Psoas muscle (tissue), 8 donors: ENCODE results near the gene RASSF3. TPM values are rescaled to one million over a fixed set of nuclear protein-coding genes. Genes with fewer than 3 reads are reported as not detected.

Experiments used
- ATAC-seq, 4 donors: fragments of 200-7000 bp; cut with Tn5 transposase; one replicate each; pipeline ENCODE4 v1.9.1; 2020; ENCODE audit warnings: moderate library complexity in 3 of 4, mild to moderate bottlenecking in 2 of 4
- DNase-seq, 2 donors: peaks; one replicate each; pipeline ENCODE4 v3.0.0-alpha.2; 2020
- H3K27ac ChIP-seq: fragments of 200-600 bp; one replicate; pipeline ENCODE4 v1.8.0; 2022
- H3K27me3 ChIP-seq, 3 donors: fragments of 200-600 bp in 1 of 3; one replicate each; pipeline versions ENCODE4 v1.6.1 to v1.8.0; 2013 to 2022; ENCODE audit warnings: low read length in 2 of 3, mild to moderate bottlenecking in 2 of 3, moderate library complexity in 1 of 3; ENCODE audit not compliant: insufficient read depth in 3 of 3
- H3K36me3 ChIP-seq, 2 donors: fragments of 200-600 bp in 1 of 2; one replicate each; pipeline versions ENCODE4 v1.6.1 to v1.8.0; 2013 to 2022; ENCODE audit warnings: low read depth in 1 of 2, mild to moderate bottlenecking in 1 of 2, moderate library complexity in 1 of 2; ENCODE audit not compliant: insufficient read depth in 1 of 2
- H3K4me1 ChIP-seq: fragments of 200-600 bp; one replicate; pipeline ENCODE4 v1.8.0; 2022
- H3K4me3 ChIP-seq: fragments of 200-600 bp; one replicate; pipeline ENCODE4 v1.8.0; 2022; ENCODE audit warnings: mild to moderate bottlenecking
- H3K9me3 ChIP-seq: fragments of 200-600 bp; one replicate; pipeline ENCODE4 v1.8.0; 2022
- WGBS, 3 donors: extraction: QIAGEN DNeasy Blood & Tissue Kit; methylation state at CpG; one replicate each; pipeline versions ENCODE4 v1.1.6 to v1.1.7; 2013; 5-methylcytosine and 5-hydroxymethylcytosine counted together
- intact Hi-C, 2 donors: fragments of 100-400 bp; cut with DNase I; formaldehyde crosslinking; loops; one replicate each; pipeline versions ENCODE4 v1.11.0 to v1.14.2; 2022
- long read RNA-seq, 2 donors: library from polyadenylated mRNA; unstranded; transcript quantifications; one replicate each; pipeline ENCODE4 v2.0.0, GENCODE V29; 2021
- polyA plus RNA-seq, 3 donors: library from polyadenylated mRNA; stranded (reverse); fragments of 200-250 nt; gene quantifications; one replicate each; pipeline ENCODE4 v1.2.3, GENCODE V29; 2013
- total RNA-seq, 4 donors: library from RNA; stranded (reverse); fragmentation: NEBNext Ultra II Directional in 2 of 4; extraction: Animal tissue kit (Norgen Biotek cat#: 25700) in 2 of 4; gene quantifications; one replicate each; pipeline versions ENCODE4 v1.2.1 to v1.2.4, GENCODE V29; 2021 to 2023
- TF ChIP-seq, protein P1 (sequence below): fragments of 200-600 bp; IDR thresholded peaks from one replicate; pipeline ENCODE4 v1.8.0; 2022; ENCODE audit warnings: antibody characterized with exemption
- donor health status: healthy with polysubstance abuse.
- donor health status: DM: no; HTN: no; CAD: no; lungs with moderate emphysema.
- donor health status: Bipolar disorder and iron deficiency.
- donor health status: healthy.
- donor health status: DM: yes; HTN: yes; CAD: no.
- donor health status: DM: no; HTN: no; CAD: no.
- donor health status: DM: no; HTN: no; CAD: no.
- donor health status: DM: yes; HTN: yes; CAD: no.

Gene RASSF3, protein sequence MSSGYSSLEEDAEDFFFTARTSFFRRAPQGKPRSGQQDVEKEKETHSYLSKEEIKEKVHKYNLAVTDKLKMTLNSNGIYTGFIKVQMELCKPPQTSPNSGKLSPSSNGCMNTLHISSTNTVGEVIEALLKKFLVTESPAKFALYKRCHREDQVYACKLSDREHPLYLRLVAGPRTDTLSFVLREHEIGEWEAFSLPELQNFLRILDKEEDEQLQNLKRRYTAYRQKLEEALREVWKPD
- total RNA-seq (10 to 100 TPM in 3 of 4 donors, 1 to 10 TPM in 1; 7.0 to 30.6 (median 19.0) TPM), polyA plus RNA-seq (10 to 100 TPM in 1 of 3 donors, 1 to 10 TPM in 2; 4.9 to 18.5 (median 9.8) TPM)
- long read RNA-seq, donor 1, transcript RASSF3-204 (5 exons, 3,492 nt), result major isoform, 14 of 15 reads
- long read RNA-seq, donor 1, partial matches to known transcripts, result 0 of 15 reads
- long read RNA-seq, donor 1, other reads (novel, unspliced or antisense), result 1 of 15 reads
- long read RNA-seq, donor 2, partial matches to known transcripts, result 0 of 5 reads
- long read RNA-seq, donor 2, other reads (novel, unspliced or antisense), result 4 of 5 reads

DNA sequence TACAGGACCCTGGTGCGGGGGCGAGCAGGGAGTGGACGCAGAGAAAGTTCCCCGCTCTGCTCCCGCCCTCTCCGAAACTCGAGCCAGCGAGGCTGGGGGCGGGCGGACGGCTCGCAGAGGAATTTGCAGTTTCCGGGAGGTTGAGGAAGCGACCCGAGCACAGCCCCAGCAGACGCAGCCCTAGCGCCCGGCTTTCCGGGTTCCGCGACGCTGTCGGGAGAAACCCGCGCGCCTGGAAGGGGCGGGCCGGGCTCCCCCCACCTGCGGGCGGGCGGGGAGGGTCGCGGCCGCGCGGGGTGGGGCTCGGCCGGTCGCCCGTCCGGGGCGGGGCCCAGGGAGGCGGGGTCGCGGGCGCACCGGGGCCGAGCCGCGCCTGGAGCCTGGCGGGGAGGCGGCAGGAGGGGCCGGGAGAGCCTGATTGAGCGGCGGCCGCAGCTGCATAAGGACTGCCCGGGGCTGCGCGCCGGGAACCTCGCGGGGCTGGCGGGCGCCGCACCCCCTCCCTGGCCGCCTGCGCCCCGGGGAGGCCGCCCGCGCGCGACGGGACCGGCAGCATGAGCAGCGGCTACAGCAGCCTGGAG is at the start of gene RASSF3:
RASSF3 (plus strand) TSS at position 417 of the 581 bp plus-strand sequence; CDS start at position 555, 138 bp downstream.
- no peaks in the 10 kb centered on the region for H3K9me3 ChIP-seq
- H3K27ac ChIP-seq, result peak within 1 kb of the TSS; percentile 89
- WGBS, 3 donors, result 0% methylated on average over 19 to 76 of the region's 76 CpGs
- peak within 1 kb of the TSS; percentile 93 for H3K4me3 ChIP-seq
- H3K36me3 ChIP-seq, result no peaks in the 10 kb centered on the region
- no peaks in the 10 kb centered on the region for H3K27me3 ChIP-seq
- DNase-seq (peak; percentile 70 to 84), ATAC-seq (peak; percentile 78 to 87 (median 82))
- intact Hi-C loops, result loop anchor here (5.0 kb wide), 3 partner anchors 43 to 82 kb away; no protein-coding TSS in a partner anchor
- TF ChIP-seq, protein P1, sequence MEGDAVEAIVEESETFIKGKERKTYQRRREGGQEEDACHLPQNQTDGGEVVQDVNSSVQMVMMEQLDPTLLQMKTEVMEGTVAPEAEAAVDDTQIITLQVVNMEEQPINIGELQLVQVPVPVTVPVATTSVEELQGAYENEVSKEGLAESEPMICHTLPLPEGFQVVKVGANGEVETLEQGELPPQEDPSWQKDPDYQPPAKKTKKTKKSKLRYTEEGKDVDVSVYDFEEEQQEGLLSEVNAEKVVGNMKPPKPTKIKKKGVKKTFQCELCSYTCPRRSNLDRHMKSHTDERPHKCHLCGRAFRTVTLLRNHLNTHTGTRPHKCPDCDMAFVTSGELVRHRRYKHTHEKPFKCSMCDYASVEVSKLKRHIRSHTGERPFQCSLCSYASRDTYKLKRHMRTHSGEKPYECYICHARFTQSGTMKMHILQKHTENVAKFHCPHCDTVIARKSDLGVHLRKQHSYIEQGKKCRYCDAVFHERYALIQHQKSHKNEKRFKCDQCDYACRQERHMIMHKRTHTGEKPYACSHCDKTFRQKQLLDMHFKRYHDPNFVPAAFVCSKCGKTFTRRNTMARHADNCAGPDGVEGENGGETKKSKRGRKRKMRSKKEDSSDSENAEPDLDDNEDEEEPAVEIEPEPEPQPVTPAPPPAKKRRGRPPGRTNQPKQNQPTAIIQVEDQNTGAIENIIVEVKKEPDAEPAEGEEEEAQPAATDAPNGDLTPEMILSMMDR, result no peak
- H3K4me1 ChIP-seq, result no peaks in the 10 kb centered on the region

DNA sequence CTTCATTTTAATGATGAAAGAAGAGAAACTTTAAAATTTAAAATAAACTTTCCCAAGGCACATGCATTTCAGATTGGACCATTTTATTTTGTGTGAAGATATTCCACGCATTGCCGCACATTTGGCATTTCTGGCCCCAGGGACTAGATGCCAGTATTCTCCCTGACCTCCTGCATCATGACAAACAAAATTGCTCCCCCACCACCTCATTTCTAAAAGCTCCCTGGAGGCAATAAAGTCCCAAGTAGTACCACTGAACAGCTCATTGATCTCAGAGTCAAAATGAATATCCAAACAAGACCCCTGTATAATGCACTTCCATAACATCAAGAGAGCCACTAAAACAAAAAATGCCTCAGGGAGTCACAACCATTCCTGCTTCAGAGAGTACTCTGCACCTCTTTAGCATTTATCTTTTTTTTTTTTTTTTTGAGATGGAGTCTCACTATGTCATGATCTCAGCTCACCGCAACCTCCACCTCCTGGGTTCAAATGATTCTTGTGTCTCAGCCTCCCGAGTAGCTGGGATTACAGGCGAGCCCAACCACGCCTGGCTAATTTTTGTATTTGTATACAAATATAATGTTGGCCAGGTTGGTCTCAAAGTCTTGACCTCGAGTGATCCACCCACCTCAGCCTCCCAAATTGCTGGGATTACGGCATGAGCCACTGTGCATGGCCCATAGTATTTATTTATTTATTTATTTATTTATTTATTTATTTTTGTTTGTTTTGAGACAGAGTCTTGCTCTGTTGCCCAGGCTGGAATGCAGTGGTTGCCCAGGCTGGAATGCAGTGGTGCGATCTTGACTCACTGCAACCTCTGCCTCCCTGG is 48.8 kb upstream of the RASSF3 start:
- Histone ChIP-seq H3K27me3 (no peaks in the 10 kb centered on the region), H3K9me3 (no peaks in the 10 kb centered on the region), H3K36me3 (no peaks in the 10 kb centered on the region), H3K27ac (no peak overlapping the region), H3K4me3 (no peak overlapping the region), H3K4me1 (no peaks in the 10 kb centered on the region)
- WGBS, 3 donors, result 88 to 89% (median 89%) methylated on average over 9 of the region's 9 CpGs
- ATAC-seq (no peak), DNase-seq (no peak)
- intact Hi-C loops, result no loop called here
- TF ChIP-seq, protein P1, result no peak

DNA sequence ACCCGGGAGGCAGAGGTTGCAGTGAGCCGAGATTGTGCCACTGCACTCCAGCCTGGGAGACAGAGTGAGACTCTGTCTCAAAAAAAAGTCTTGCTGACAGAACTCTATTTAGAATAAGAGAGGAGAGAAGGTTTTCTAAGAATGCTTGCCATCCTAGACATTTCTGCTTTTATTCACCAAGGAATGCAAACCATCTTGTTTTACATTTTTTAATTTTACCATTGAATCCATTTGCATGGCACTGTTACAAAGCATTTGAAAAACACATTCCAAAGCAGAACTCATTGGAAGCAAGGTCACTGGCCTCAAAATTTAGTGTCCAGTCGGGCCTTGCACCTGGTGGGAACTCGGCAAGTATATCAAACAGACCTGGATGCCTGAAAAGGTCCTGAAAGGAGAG is 44.2 kb upstream of the RASSF3 start:
- Histone ChIP-seq H3K4me3 (no peak overlapping the region), H3K27me3 (no peaks in the 10 kb centered on the region), H3K9me3 (no peaks in the 10 kb centered on the region), H3K27ac (no peak overlapping the region), H3K36me3 (no peaks in the 10 kb centered on the region), H3K4me1 (peaks cover 18% of the 10 kb centered on the region)
- TF ChIP-seq, protein P1, result no peak
- WGBS, 3 donors, result 58 to 77% (median 66%) methylated on average over 4 of the region's 4 CpGs
- no peak for ATAC-seq
- intact Hi-C loops, result loop anchor here in 1 of 2 donors (5.0 kb wide), 2 partner anchors 46 to 131 kb away; partner anchors contain the start of gene RASSF3
- DNase-seq, result no peak

DNA sequence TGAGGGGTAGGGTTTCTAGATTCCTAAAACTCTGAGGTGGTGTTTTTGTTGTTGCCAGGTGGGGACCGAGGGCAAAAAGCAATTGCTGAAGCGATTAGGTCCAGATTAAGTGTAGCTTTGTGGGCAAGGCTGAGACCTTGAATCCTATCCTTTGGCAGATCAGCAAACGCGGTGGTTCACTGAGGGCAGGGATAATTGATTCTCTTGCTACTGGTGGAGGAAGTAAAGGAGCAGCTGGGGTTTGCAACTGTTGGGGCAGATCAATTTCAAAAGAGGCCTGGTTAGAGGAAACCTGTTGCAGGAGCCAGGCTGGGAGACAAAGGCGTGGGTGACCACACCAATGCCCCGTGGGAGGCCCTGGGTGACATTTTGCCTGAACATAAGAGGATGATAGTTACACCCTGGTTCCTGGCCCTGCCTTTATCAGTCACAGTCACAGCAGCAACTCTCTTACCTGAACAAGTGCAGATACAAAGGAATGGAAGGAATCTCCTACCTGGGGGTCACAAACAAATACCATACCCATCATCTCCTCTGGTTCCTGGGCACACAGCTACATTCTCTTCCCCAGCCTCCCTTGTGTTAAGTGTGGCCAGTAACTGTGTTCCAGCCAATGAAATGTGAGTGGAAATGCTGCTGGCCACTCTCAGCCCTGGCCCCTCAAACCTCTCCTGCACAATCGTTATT is 43.3 kb upstream of the RASSF3 start:
- intact Hi-C loops, result loop anchor here in 1 of 2 donors (5.0 kb wide), 2 partner anchors 45 to 130 kb away; partner anchors contain the start of gene RASSF3
- Histone ChIP-seq H3K4me1 (peaks cover 21% of the 10 kb centered on the region), H3K4me3 (no peak overlapping the region), H3K27me3 (no peaks in the 10 kb centered on the region), H3K36me3 (no peaks in the 10 kb centered on the region), H3K27ac (no peak overlapping the region), H3K9me3 (no peaks in the 10 kb centered on the region)
- TF ChIP-seq, protein P1, result no peak
- peak in 1 of 4 donors; percentile 32 for ATAC-seq
- DNase-seq, result no peak
- 44 to 76% (median 49%) methylated on average over 7 of the region's 7 CpGs for WGBS, 3 donors
